KOPT-K1 (cell line): Measurements from ENCODE around the gene FMOD.

Experiments
- H3K27ac ChIP-seq: fragments of 200-600 bp; sonication (generic); 2 replicates; pipeline ENCODE4 v1.5.1; 2016; ENCODE audit warnings: antibody characterized with exemption, mild to moderate bottlenecking, low read depth, low read length; ENCODE audit not compliant: poor library complexity, severe bottlenecking
- H3K36me3 ChIP-seq: fragments of 200-600 bp; sonication (generic); 2 replicates; pipeline ENCODE4 v1.5.1; 2017; ENCODE audit warnings: antibody characterized with exemption, mild to moderate bottlenecking, low read length, moderate library complexity; ENCODE audit not compliant: insufficient read depth
- H3K9me3 ChIP-seq: fragments of 200-600 bp; sonication (generic); 2 replicates; pipeline ENCODE4 v1.5.1; 2017; ENCODE audit warnings: antibody characterized with exemption, low read length, mild to moderate bottlenecking; ENCODE audit not compliant: insufficient read depth, poor library complexity, severe bottlenecking

The FMOD gene

DNA sequence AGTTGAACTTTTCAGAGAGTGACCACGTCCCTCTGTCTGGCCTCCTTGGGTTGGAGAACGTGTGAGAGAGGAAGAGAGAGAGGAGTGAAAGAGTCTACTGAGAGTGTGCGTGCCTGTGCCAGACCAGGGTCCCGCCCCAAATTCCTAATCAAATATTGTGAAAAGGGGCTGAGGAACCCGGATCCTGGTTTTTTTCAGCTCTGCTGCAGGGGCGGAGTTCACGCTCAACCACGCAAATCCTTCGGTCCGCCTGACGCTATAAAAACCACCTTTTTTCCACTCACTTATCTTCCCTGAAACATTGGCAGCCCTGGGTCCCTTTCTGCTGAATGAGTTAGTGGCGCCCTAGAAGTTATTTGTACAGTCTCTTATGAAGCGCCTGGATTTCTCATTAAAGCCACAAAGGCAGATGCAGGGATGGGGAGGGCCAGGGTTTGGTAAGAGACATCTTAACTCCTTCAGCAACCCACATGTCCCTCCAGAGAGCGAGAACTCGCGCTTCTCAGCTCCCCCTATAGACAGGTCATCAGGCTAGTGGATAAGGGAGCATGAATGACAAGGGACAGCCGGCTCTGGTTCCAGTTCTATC, at the start of gene FMOD:
Gene FMOD, minus strand, starts transcription at position 86 of the 589 bp plus-strand sequence. CDS start 2,852 bp downstream, outside the sequence.
- H3K27ac ChIP-seq: no peak within 1 kb of the TSS
- H3K9me3 ChIP-seq: no peaks in the 10 kb centered on the region
- no peaks in the 10 kb centered on the region for H3K36me3 ChIP-seq

DNA sequence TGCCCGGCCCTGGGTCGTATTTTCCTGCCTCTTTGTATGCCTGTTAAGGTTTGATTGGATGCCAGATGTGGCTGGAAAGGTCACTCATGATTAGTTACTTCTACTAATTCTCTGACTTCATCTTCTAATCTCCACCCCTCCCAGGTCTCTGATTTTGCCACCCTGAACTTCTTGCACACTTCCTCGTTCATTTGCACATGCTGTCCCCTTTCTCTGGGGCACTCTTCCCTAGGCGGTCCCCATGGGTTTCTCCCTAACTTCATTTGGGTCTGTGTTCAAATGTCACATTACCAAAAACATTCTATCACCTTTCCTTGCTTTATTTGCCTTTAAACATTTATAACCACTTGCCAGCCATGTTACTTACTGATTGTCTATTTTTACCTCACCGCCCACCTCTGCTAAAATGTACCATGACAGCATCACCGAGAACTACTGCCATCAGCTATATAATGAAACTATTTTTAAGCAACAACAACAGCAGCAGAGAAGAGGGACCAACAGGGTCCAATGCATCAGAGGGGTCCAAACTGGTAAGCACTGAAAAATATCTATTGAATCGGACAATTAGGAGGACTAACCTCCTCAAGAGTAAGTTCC, 45.8 kb upstream of the FMOD start:
- H3K27ac ChIP-seq: no peak overlapping the region
- H3K36me3 ChIP-seq: no peaks in the 10 kb centered on the region
- H3K9me3 ChIP-seq: peaks cover 7% of the 10 kb centered on the region

DNA sequence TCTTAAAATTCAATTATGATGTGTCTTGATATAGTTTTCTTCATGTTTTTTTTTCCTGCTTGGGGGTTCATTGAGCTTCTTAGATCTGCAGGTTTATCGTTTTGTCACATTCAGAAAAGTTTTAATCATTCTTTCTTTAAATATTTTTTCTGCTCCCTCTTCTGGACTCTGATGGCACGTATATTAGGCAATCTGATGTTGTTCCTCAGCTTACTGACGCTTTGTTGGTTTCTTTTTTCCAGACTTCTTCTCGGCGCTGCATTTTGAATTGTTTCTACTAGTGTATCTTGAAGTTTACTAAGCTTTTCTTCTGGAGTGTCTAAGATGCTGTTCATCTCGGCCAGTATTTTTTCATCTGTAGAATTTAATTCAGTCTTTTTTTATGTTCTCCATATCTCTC, 44.8 kb upstream of the FMOD start:
- H3K36me3 ChIP-seq: no peaks in the 10 kb centered on the region
- H3K9me3 ChIP-seq: peaks cover 7% of the 10 kb centered on the region
- H3K27ac ChIP-seq: no peak overlapping the region

DNA sequence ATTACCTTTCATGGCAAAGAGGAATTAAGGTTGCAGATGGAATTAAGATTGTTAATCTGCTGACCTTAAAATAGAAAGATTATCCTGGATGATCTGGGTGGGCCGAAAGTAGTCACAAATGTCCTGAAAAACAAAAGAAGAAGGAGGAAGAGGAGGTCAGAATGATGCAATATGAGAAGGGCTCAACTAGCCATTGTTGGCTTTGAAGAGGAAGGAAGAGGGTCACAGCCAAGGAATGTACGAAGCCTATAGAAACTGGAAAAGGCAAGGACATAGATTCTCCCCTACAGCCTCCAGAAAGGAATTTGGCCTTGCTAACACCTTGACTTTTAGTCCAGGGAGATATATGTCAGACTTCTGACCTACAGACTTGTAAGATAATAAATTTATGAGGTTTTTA, 39.4 kb upstream of the FMOD start:
- H3K36me3 ChIP-seq: no peaks in the 10 kb centered on the region
- peaks cover 7% of the 10 kb centered on the region for H3K9me3 ChIP-seq
- no peak overlapping the region for H3K27ac ChIP-seq

- H3K27ac ChIP-seq: no peak overlapping the region
- H3K36me3 ChIP-seq: no peaks in the 10 kb centered on the region
- peaks cover 7% of the 10 kb centered on the region for H3K9me3 ChIP-seq
These were observed 37.8 kb upstream of the FMOD start for GRCh38 chr1:203388683-203389082.

DNA sequence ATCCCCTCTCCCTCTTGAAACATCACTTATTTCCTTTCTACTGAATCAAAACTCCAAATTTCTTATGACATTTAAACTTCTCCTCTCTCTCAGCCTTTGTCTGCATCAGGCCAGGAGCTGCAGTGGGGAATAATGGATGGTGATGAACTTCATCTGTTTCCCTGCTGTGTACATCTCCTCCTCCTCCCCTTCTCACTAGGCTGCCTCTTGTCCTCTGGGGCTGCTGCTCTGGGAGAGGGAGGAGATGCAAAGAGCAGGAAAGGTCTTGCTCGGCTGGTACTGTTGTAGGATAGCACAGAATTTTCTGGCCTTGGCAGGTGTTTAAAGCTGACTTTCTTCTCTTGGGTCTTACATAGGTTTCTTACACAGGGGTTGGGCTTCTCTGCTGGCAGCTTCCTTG, 31.1 kb upstream of the FMOD start:
- no peaks in the 10 kb centered on the region for H3K36me3 ChIP-seq
- H3K27ac ChIP-seq: no peak overlapping the region
- no peaks in the 10 kb centered on the region for H3K9me3 ChIP-seq

DNA sequence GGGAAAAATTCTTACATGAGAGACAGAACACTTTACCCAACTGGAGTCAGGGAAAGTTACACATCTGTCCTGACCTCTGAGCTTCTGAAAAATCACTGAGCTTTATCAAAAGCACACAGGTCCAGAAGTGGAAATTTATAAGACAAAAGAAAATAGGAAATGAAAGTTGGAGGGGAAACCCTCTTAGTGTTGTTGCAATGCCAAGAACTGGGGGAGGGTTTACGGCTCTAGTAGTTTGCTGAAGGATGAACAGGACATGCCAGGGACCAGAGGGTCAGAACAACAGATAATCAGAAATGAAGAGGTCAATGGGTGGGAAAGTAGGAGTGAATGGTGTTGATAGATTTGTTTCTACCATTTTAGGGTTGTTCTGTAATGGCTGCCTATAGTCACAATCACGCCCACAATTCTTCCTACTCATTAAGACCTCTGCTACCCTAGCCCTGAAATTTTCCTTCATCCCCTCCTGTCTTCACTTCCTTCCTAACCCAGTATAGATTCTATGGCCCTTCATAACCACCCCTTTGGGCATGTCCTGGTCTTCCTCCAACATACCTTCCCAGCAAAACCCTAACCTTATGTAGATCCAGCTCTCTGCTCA, 30.3 kb upstream of the FMOD start:
- Histone ChIP-seq H3K9me3 (no peaks in the 10 kb centered on the region), H3K36me3 (no peaks in the 10 kb centered on the region), H3K27ac (no peak overlapping the region)

GRCh38 chr1:203380420-203381150, 29.7 kb upstream of the FMOD start:
- H3K36me3 ChIP-seq: no peaks in the 10 kb centered on the region
- H3K27ac ChIP-seq: no peak overlapping the region
- no peaks in the 10 kb centered on the region for H3K9me3 ChIP-seq

GRCh38 chr1:203379825-203380224, 28.9 kb upstream of the FMOD start:
- Histone ChIP-seq H3K9me3 (no peaks in the 10 kb centered on the region), H3K27ac (no peak overlapping the region), H3K36me3 (no peaks in the 10 kb centered on the region)

DNA sequence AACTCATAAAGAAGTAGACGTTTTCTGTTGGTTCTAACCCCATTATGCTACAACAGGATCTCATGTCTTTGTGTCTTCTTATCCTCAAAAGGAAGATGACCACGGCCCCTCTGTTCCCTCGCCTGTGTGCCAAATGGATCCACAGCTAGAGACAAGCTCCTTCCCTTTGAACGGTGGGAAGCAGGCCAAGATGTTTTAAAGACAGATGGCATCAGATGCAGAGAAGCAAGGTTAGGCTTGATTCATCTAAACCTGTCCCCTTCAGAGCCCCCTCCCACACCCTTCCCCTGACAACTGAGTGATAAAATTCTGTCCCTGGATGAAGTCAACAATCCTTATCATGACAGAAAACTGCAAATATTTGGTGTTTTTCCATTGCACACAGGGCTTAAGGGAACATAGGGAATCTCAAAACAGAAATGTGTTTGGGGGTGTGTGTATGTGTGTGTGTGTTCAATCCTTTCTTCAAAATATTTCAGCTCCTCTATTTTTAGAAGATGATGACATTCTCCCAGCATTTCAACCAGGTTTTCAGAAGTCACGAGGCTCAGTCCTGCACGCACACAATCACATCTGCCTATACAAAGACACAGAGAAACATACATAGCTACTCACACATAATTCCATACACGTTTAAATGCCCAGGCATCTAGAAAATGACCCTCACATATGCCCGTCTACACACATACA, 27.8 kb upstream of the FMOD start:
- H3K27ac ChIP-seq: no peak overlapping the region

GRCh38 chr1:203373991-203374390, 23.1 kb upstream of the FMOD start:
- no peak overlapping the region for H3K27ac ChIP-seq
- no peaks in the 10 kb centered on the region for H3K9me3 ChIP-seq
- H3K36me3 ChIP-seq: no peaks in the 10 kb centered on the region

More for the DNA sequence above, 27.8 kb upstream of the FMOD start:
- no peaks in the 10 kb centered on the region for H3K36me3 ChIP-seq
- H3K9me3 ChIP-seq: no peaks in the 10 kb centered on the region

DNA sequence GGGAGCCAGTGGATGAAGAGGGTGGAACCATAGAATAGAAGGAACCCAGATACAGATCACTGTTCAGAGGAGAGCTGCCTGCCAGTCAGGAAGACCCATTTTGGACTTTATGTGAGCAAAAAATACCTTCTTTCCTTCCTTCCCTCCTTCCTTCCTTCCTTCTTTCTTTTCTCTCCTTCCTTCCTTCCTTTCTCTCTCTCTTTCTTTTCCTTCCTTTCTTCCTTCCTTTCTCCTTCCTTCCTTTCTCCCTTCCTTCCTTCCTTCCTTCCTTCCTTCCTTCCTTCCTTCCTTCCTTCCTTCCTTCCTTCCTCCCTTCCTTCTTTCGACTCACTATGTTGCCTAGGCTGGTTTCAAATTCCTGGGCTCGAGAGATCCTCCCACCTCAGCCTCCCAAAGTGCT, 22.1 kb upstream of the FMOD start:
- H3K36me3 ChIP-seq: no peaks in the 10 kb centered on the region
- no peak overlapping the region for H3K27ac ChIP-seq

DNA sequence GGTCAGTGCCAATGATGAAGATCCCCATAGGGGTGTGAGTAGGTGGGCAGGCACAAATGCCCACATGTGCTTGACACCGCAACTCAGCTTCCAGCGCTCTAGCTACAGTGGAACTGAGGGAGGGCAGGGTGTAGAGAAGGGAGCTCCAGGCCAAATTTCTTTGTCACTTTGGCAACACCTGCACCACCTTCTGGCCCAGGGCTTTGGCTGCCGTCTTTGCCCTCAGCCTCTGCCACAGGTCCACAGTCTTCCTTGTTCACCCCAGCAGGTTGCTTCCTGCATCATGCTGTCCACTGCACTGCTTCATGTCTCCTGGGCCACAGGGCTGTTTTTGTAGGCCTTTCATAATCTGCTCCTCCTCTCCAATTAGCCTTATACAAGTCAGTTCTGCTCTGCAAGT, 20.4 kb upstream of the FMOD start:
- Histone ChIP-seq H3K27ac (no peak overlapping the region), H3K36me3 (no peaks in the 10 kb centered on the region), H3K9me3 (no peaks in the 10 kb centered on the region)

More for the DNA sequence above, 22.1 kb upstream of the FMOD start:
- H3K9me3 ChIP-seq: no peaks in the 10 kb centered on the region

DNA sequence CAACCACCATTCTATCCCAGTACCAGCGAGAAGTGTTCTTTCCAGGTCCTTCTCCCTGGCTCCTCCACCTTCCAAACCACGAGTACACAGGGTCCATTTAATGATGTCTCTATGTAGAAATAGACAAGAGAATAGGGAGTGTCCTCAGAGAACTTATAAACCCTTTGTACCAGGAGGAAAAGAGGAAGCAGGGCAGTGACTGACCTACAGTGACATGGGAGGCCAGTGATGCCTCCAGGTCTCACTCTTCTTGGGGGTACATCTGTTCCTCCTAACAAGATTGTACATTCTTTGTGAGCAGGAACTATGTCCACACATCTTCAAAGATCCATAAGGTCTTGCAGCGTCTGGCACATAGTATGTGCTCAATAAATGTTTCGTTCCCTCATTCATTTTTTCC, 18.7 kb upstream of the FMOD start:
- Histone ChIP-seq H3K27ac (no peak overlapping the region), H3K36me3 (no peaks in the 10 kb centered on the region)

More for the DNA sequence above, 18.7 kb upstream of the FMOD start:
- no peaks in the 10 kb centered on the region for H3K9me3 ChIP-seq
